Uterus (tissue), 2 donors: ENCODE data around the gene GRIK3.

ENCODE experiments used
- POLR2A ChIP-seq, 2 donors: fragments of 450-650 bp; IDR thresholded peaks; one replicate each; pipeline ENCODE4 v1.6.1; 2016; ENCODE audit warnings: antibody characterized with exemption in 2 of 2, mild to moderate bottlenecking in 1 of 2, moderate library complexity in 1 of 2
- TF ChIP-seq, protein P1 (sequence below), 4 experiments: fragments of 200-600 bp in 2 of 4; fragments of 450-650 bp in 2 of 4; sonication (generic) in 2 of 4; IDR thresholded peaks; one replicate each; pipeline ENCODE4 v1.5.1; 2016 to 2019; ENCODE audit warnings: antibody characterized with exemption in 4 of 4, mild to moderate bottlenecking in 2 of 4, moderate library complexity in 1 of 4

DNA sequence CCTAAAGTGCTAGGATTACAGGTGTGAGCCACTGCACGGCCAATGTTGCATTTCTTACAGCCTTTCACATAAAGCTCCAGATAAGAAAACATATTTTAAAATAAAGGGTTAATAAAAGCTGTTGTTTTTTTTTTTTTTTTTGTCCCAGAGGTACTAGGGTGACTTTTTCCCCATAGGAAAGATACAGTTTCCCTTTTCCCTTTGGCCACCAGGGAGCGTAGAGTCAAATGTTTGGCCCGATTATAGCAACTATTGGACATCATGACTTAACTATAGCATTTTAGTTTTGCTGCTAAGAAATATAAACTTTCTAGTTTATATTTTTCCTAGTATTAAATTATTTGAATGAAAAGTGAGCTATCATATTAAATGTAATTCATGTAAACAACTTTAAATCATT lies 31.4 kb downstream of the GRIK3 start:
- TF ChIP-seq POLR2A (IDR thresholded peaks at IDR 0.05), result no peak
- TF ChIP-seq, protein P1, sequence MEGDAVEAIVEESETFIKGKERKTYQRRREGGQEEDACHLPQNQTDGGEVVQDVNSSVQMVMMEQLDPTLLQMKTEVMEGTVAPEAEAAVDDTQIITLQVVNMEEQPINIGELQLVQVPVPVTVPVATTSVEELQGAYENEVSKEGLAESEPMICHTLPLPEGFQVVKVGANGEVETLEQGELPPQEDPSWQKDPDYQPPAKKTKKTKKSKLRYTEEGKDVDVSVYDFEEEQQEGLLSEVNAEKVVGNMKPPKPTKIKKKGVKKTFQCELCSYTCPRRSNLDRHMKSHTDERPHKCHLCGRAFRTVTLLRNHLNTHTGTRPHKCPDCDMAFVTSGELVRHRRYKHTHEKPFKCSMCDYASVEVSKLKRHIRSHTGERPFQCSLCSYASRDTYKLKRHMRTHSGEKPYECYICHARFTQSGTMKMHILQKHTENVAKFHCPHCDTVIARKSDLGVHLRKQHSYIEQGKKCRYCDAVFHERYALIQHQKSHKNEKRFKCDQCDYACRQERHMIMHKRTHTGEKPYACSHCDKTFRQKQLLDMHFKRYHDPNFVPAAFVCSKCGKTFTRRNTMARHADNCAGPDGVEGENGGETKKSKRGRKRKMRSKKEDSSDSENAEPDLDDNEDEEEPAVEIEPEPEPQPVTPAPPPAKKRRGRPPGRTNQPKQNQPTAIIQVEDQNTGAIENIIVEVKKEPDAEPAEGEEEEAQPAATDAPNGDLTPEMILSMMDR (IDR thresholded peaks at IDR 0.05), result no peak
